Calu3 (cell line): Measurements from ENCODE around the gene GOLGA6L2. TPM values are rescaled to one million over a fixed set of nuclear protein-coding genes. Genes with fewer than 3 reads are reported as not detected.
"Not testable (repeated sequence)": the region's sequence is repeated elsewhere in the genome, so short reads cannot be mapped to it uniquely, and the experiment has no call there.

ENCODE experiments used
- BruUV-seq: library from RNA; stranded (reverse); fragments of 400-500 nt; replicated peaks from 2 replicates; lab custom pipeline; 2021; lab: Mats Ljungman, UMichigan
- CTCF ChIA-PET: fragments of 300-600 bp; sonication (Branson Sonifier 250); formaldehyde crosslinking; loops from one replicate; lab custom pipeline; 2022; ENCODE audit warnings: antibody characterized with exemption; lab: Charles Lee
- DNase-seq: peaks from one replicate; pipeline ENCODE4 v3.0.0; 2022
- H3K27ac Mint-ChIP-seq: one replicate; pipeline ENCODE4 v1.8.0; 2022; ENCODE audit warnings: mixed read lengths; ENCODE audit not compliant: unreplicated experiment
- H3K27me3 Mint-ChIP-seq: one replicate; pipeline ENCODE4 v1.8.0; 2022; ENCODE audit warnings: mixed read lengths; ENCODE audit not compliant: unreplicated experiment
- H3K36me3 Mint-ChIP-seq: one replicate; pipeline ENCODE4 v1.8.0; 2022; ENCODE audit warnings: mild to moderate bottlenecking, moderate library complexity, mixed read lengths; ENCODE audit not compliant: insufficient read depth, unreplicated experiment
- H3K4me1 Mint-ChIP-seq: one replicate; pipeline ENCODE4 v1.8.0; 2022; ENCODE audit warnings: mild to moderate bottlenecking, low read depth, mixed read lengths; ENCODE audit not compliant: unreplicated experiment
- H3K4me3 Mint-ChIP-seq: one replicate; pipeline ENCODE4 v1.8.0; 2022; ENCODE audit warnings: mild to moderate bottlenecking, low read depth, moderate library complexity, mixed read lengths; ENCODE audit not compliant: unreplicated experiment
- H3K9me3 Mint-ChIP-seq: one replicate; pipeline ENCODE4 v1.8.0; 2022; ENCODE audit warnings: low read depth, mixed read lengths; ENCODE audit not compliant: unreplicated experiment
- intact Hi-C: fragments of 100-400 bp; cut with micrococcal nuclease; formaldehyde crosslinking; loops from one replicate; pipeline ENCODE4 v1.10.0; 2022; ENCODE audit not compliant: unreplicated experiment
- total RNA-seq: library from RNA; stranded (reverse); gene quantifications from 2 replicates; pipeline ENCODE4 v1.2.3, GENCODE V29; 2022
- TF ChIP-seq, protein P1 (sequence below): fragments of 200-600 bp; IDR thresholded peaks from one replicate; pipeline ENCODE4 v1.8.0; 2022; ENCODE audit warnings: antibody characterized with exemption; ENCODE audit not compliant: unreplicated experiment

GOLGA6L2 gene
- total RNA-seq, 1 experiment from 2014 or later, result not detected

- CTCF ChIA-PET, result no interaction called here
- Mint-ChIP-seq H3K27me3 (no peaks in the 10 kb centered on the region), H3K36me3 (no peaks in the 10 kb centered on the region), H3K4me3 (no peak overlapping the region), H3K27ac (no peak overlapping the region), H3K4me1 (no peaks in the 10 kb centered on the region), H3K9me3 (no peaks in the 10 kb centered on the region)
- intact Hi-C loops, result no loop called here
- BruUV-seq, result no TSS peak
- TF ChIP-seq, protein P1, sequence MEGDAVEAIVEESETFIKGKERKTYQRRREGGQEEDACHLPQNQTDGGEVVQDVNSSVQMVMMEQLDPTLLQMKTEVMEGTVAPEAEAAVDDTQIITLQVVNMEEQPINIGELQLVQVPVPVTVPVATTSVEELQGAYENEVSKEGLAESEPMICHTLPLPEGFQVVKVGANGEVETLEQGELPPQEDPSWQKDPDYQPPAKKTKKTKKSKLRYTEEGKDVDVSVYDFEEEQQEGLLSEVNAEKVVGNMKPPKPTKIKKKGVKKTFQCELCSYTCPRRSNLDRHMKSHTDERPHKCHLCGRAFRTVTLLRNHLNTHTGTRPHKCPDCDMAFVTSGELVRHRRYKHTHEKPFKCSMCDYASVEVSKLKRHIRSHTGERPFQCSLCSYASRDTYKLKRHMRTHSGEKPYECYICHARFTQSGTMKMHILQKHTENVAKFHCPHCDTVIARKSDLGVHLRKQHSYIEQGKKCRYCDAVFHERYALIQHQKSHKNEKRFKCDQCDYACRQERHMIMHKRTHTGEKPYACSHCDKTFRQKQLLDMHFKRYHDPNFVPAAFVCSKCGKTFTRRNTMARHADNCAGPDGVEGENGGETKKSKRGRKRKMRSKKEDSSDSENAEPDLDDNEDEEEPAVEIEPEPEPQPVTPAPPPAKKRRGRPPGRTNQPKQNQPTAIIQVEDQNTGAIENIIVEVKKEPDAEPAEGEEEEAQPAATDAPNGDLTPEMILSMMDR, result no peak
- no peak for DNase-seq
Observed at GRCh38 chr15:23437673-23438072, 9.4 kb downstream of the GOLGA6L2 start.

GRCh38 chr15:23437146-23437545, 9.9 kb downstream of the GOLGA6L2 start:
- TF ChIP-seq, protein P1, result no peak
- Mint-ChIP-seq H3K36me3 (no peaks in the 10 kb centered on the region), H3K27ac (no peak overlapping the region), H3K4me1 (no peaks in the 10 kb centered on the region), H3K4me3 (no peak overlapping the region), H3K27me3 (no peaks in the 10 kb centered on the region), H3K9me3 (no peaks in the 10 kb centered on the region)
- CTCF ChIA-PET, result no interaction called here
- BruUV-seq, result no TSS peak
- intact Hi-C loops, result no loop called here
- DNase-seq, result no peak

- DNase-seq, result no peak
- Mint-ChIP-seq H3K4me3 (no peak overlapping the region), H3K27me3 (no peaks in the 10 kb centered on the region), H3K27ac (no peak overlapping the region), H3K36me3 (no peaks in the 10 kb centered on the region), H3K9me3 (no peaks in the 10 kb centered on the region), H3K4me1 (no peaks in the 10 kb centered on the region)
- no TSS peak for BruUV-seq
- intact Hi-C loops, result no loop called here
- CTCF ChIA-PET, result no interaction called here
- TF ChIP-seq, protein P1, result no peak
Observed at GRCh38 chr15:23436421-23436820, 10.6 kb downstream of the GOLGA6L2 start.

GRCh38 chr15:23434699-23435098, 12.3 kb downstream of the GOLGA6L2 start:
- H3K36me3 Mint-ChIP-seq, intact Hi-C loops, CTCF ChIA-PET, BruUV-seq, H3K27me3 Mint-ChIP-seq, H3K4me1 Mint-ChIP-seq, H3K4me3 Mint-ChIP-seq, DNase-seq, H3K27ac Mint-ChIP-seq, H3K9me3 Mint-ChIP-seq: not testable (repeated sequence)

- H3K4me1 Mint-ChIP-seq, H3K36me3 Mint-ChIP-seq, BruUV-seq, DNase-seq, H3K27ac Mint-ChIP-seq, H3K4me3 Mint-ChIP-seq, intact Hi-C loops, H3K27me3 Mint-ChIP-seq, CTCF ChIA-PET, H3K9me3 Mint-ChIP-seq: not testable (repeated sequence)
Observed at GRCh38 chr15:23425327-23425726, 21.7 kb downstream of the GOLGA6L2 start.
